ENCODE data around the gene MAPK10. TPM values are rescaled to one million over a fixed set of nuclear protein-coding genes. Genes with fewer than 3 reads are reported as not detected.

The MAPK10 gene
- polyA plus RNA-seq, 6 donors from 2014 or later, result 0.08 to 1.5 (median 0.97) TPM

DNA sequence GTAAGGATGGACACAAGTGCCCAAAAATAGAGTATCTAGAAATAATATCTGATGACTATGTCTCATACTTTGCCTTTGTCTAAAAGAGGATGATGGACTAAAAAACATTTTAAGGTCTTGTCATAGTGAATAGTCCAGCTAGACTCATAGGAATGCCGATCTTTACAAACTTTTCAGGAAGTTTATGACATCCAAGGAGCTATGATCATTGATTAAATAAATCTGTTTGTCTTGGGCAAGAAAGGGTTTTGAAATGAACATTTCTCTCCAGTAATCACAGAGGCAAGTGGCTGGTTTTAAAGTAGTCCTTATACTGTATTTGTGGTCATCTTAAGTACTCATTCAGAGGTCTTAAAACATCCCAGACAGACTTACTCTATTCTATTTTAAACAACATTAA lies 109.8 kb downstream of the MAPK10 start:
- no peaks in the 10 kb centered on the region for H3K27me3 Mint-ChIP-seq
- DNase-seq (no peak), ATAC-seq (ENCODE audit: low read depth in 2 of 2) (no peak)
- no peaks in the 10 kb centered on the region for H3K4me1 Mint-ChIP-seq
- no peak overlapping the region for H3K4me3 Mint-ChIP-seq
- no peaks in the 10 kb centered on the region for H3K9me3 Mint-ChIP-seq
- H3K27ac Mint-ChIP-seq, result no peak overlapping the region
- H3K36me3 Mint-ChIP-seq, result no peaks in the 10 kb centered on the region

DNA sequence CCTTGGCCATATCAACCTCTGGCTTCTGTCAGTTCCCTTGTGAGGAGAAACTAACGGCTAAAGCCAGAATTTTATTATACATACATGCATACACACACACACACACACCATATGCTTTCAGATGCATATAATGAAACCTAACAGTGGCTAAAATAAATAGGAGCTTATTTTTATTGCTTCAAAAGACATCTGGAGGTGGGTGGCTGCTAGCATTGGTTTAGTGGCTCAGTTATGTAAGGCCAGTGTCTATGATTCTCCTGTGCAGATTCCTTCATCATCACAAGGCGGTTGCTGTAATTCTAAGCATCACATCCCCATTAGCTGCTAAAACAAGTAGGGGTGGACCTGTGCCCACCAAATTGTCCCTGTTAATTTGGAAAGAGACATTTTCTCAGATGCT lies 110.8 kb downstream of the MAPK10 start:
- no peak overlapping the region for H3K4me3 Mint-ChIP-seq
- H3K27me3 Mint-ChIP-seq, result no peaks in the 10 kb centered on the region
- no peak overlapping the region for H3K27ac Mint-ChIP-seq
- H3K36me3 Mint-ChIP-seq, result no peaks in the 10 kb centered on the region
- no peak for ATAC-seq (ENCODE audit: low read depth in 2 of 2)
- no peaks in the 10 kb centered on the region for H3K9me3 Mint-ChIP-seq
- no peaks in the 10 kb centered on the region for H3K4me1 Mint-ChIP-seq
- DNase-seq, result no peak

DNA sequence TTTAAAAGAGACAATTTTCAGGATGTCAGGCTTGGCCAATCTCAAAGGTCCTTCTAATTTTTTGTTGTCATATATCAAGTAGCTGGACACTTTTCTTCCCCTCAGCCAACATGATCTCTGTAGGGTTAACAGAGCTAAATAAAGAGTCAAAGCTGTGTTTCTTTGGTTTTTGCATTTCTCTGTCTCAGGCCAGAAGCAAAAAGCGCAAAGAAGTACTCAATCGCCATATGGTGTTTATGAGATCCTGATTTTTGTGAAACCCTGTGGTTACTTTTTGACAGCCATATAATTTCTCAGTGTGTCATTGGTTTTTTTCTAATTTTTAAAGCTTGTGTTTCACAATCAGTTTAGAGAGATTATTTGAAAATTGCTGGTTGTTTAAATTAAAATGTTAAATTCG lies 111.9 kb downstream of the MAPK10 start:
- H3K27me3 Mint-ChIP-seq, result no peaks in the 10 kb centered on the region
- H3K36me3 Mint-ChIP-seq, result no peaks in the 10 kb centered on the region
- DNase-seq (no peak), ATAC-seq (ENCODE audit: low read depth in 2 of 2) (no peak)
- H3K27ac Mint-ChIP-seq, result no peak overlapping the region
- H3K9me3 Mint-ChIP-seq, result peaks cover 0 to 5% (median 0%) of the 10 kb centered on the region in 7 donors
- H3K4me1 Mint-ChIP-seq, result no peaks in the 10 kb centered on the region
- H3K4me3 Mint-ChIP-seq, result no peak overlapping the region

DNA sequence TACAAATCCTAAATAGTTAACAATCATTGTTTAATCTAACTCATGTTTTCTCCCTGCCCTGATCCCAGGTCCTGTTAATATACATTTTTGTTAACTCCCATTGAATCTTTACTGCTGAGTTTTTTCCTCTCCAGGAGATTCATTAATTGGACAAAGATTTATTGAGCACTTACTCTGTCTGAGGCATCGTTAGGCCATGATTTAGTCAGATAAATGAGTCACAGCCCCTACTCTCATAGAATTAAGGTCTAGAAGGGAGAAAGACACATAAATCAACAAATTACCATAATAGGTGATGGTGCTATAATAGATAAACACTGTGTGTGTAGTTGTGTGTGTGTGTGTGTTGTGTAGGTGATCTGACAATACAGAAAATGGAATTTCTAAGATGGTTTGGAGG lies 112.5 kb downstream of the MAPK10 start:
- DNase-seq (no peak), ATAC-seq (ENCODE audit: low read depth in 2 of 2) (no peak)
- Mint-ChIP-seq H3K27ac (no peak overlapping the region), H3K27me3 (no peaks in the 10 kb centered on the region), H3K36me3 (no peaks in the 10 kb centered on the region), H3K4me3 (no peak overlapping the region), H3K4me1 (no peaks in the 10 kb centered on the region), H3K9me3 (peaks cover 0 to 5% (median 0%) of the 10 kb centered on the region in 7 donors)

DNA sequence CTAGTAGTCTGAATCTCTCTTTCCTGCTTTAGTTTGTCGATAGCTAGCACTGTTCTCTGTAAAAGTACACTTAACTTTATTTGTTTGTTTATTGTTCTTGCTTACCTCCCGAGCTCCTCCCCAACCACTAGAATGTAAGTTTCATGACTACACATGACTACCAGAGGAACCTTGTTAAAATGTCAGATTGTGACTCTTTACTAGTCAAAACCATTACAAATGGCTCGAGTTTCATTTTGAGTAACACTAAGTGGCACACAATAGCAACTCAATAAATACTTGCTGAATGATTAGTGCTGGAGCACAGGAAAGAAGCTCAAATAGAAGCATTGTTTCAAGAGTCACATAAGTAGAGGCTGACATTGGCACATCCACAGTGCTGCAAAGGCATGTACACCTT lies 116.1 kb downstream of the MAPK10 start:
- H3K27ac Mint-ChIP-seq, result no peak overlapping the region
- peaks cover 0 to 10% (median 4%) of the 10 kb centered on the region in 7 donors for H3K9me3 Mint-ChIP-seq
- peaks cover 0 to 6% (median 5%) of the 10 kb centered on the region in 3 donors for H3K27me3 Mint-ChIP-seq
- no peaks in the 10 kb centered on the region for H3K4me1 Mint-ChIP-seq
- ATAC-seq (ENCODE audit: low read depth in 2 of 2) (no peak), DNase-seq (no peak)
- H3K36me3 Mint-ChIP-seq, result no peaks in the 10 kb centered on the region
- H3K4me3 Mint-ChIP-seq, result no peak overlapping the region

DNA sequence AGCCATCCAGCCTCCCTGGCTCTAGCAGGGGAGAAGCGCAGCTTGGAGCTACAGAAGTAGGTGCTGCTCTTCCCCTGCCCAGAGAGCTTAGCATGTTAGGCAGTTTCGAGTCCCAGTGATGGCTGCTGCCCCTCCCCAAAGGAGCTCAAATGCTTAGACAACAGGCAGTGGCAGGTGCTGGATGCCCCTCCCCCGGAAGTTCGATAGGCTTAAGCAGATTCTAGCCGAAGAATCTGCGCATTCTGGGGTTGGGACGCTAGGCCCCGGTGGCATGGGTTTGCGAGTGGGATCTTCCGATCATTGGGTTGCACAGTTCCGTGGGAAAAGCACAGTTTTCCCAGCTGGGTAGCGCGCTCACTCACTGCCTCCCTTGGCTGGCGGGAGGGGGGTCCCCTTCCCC lies 117.2 kb downstream of the MAPK10 start:
- ATAC-seq (ENCODE audit: low read depth in 2 of 2) (no peak), DNase-seq (no peak)
- no peak overlapping the region for H3K4me3 Mint-ChIP-seq
- no peak overlapping the region for H3K27ac Mint-ChIP-seq
- H3K4me1 Mint-ChIP-seq, result no peaks in the 10 kb centered on the region
- peaks cover 0 to 20% (median 13%) of the 10 kb centered on the region in 7 donors for H3K9me3 Mint-ChIP-seq
- peaks cover 0 to 6% (median 5%) of the 10 kb centered on the region in 3 donors for H3K27me3 Mint-ChIP-seq
- no peaks in the 10 kb centered on the region for H3K36me3 Mint-ChIP-seq

DNA sequence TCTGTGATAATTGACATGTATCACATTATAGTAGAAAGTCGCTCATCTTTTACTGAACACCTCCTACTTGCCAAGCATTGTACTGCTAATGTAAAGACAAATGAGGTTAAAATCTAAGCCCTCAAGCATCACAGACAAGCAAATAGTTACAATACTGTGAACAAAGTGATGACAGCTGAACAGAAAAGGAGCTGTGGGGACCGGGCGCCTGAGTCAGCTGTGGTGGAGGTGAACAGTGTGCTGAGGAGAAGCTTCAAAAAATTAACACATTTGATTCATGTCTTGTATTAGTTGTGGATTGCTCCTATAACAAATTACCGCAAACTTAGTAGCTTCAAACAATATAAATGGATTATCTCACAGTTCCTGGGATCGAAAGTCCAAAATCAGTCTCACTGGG lies 124.3 kb downstream of the MAPK10 start:
- H3K4me3 Mint-ChIP-seq, result no peak overlapping the region
- H3K27me3 Mint-ChIP-seq, result no peaks in the 10 kb centered on the region
- peaks cover 2 to 19% (median 8%) of the 10 kb centered on the region in 7 donors for H3K9me3 Mint-ChIP-seq
- DNase-seq (no peak), ATAC-seq (ENCODE audit: low read depth in 2 of 2) (no peak)
- no peaks in the 10 kb centered on the region for H3K36me3 Mint-ChIP-seq
- H3K4me1 Mint-ChIP-seq, result no peaks in the 10 kb centered on the region
- H3K27ac Mint-ChIP-seq, result no peak overlapping the region

DNA sequence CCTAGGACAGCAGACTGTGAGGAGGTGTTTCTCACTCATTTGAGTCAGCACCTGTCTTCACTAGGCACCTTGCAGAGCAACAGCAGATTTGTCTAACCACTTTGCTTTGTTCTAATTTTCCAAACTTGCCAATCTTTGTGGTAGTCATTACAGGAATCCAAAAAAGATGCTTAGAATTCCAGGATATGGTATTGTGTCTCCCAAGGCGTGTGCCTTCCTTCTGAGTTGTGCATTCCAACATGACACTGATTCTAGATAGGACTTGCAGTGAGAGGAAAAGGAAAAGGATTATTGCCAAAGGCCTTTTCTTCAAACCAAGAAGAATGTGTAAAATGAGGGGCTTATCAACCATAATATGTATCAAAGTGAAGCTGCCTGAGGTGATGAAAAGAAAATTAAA lies 126.2 kb downstream of the MAPK10 start:
- peaks cover 2 to 17% (median 8%) of the 10 kb centered on the region in 7 donors for H3K9me3 Mint-ChIP-seq
- H3K4me3 Mint-ChIP-seq, result no peak overlapping the region
- DNase-seq (no peak), ATAC-seq (ENCODE audit: low read depth in 2 of 2) (no peak)
- H3K36me3 Mint-ChIP-seq, result no peaks in the 10 kb centered on the region
- H3K27ac Mint-ChIP-seq, result no peak overlapping the region
- H3K27me3 Mint-ChIP-seq, result no peaks in the 10 kb centered on the region
- H3K4me1 Mint-ChIP-seq, result no peaks in the 10 kb centered on the region

DNA sequence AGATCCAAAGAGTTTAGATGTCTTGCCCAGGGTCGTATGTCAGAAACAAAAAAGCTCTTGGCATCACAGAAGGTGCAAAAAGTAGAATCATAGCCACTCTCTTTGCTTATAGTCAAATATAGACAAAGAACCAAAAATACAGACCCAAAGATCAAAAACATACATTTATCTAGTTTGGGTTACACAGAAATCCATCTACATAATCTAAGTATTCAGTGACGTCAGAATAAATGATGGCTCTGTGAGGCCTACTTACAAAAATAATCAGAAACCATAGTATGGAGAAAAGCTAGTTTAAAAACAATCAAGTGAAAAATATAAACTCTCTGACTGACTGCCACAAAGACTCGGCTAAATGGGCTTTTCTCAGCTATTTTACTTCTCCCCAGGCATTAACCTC lies 126.8 kb downstream of the MAPK10 start:
- Mint-ChIP-seq H3K4me3 (no peak overlapping the region), H3K9me3 (peaks cover 2 to 11% (median 4%) of the 10 kb centered on the region in 7 donors), H3K36me3 (no peaks in the 10 kb centered on the region), H3K27ac (no peak overlapping the region), H3K4me1 (no peaks in the 10 kb centered on the region), H3K27me3 (no peaks in the 10 kb centered on the region)
- ATAC-seq (ENCODE audit: low read depth in 2 of 2) (no peak), DNase-seq (no peak)

DNA sequence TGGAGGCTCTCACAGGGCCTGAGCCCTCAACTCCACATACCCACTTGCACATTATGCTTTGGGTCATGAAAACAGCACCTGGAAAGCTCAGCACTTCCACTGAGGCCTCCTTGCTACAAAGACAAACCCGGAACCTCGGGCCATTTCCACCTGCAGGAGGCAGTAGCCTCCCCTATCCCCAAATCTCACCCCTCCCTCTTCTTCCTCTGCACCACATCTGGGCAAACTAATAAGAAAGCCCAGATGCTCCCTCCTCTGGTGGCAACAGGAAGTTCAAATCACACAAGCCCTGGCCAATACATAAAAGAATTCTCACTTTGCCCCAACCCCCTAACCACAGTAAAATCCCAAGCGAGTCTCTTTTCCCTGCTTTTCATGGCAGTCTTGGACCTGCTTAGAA lies 136.4 kb downstream of the MAPK10 start:
- DNase-seq (no peak), ATAC-seq (ENCODE audit: low read depth in 2 of 2) (no peak)
- H3K36me3 Mint-ChIP-seq, result no peaks in the 10 kb centered on the region
- no peaks in the 10 kb centered on the region for H3K27me3 Mint-ChIP-seq
- no peaks in the 10 kb centered on the region for H3K4me1 Mint-ChIP-seq
- H3K9me3 Mint-ChIP-seq, result peaks cover 0 to 3% (median 0%) of the 10 kb centered on the region in 7 donors
- H3K27ac Mint-ChIP-seq, result no peak overlapping the region
- H3K4me3 Mint-ChIP-seq, result no peak overlapping the region

DNA sequence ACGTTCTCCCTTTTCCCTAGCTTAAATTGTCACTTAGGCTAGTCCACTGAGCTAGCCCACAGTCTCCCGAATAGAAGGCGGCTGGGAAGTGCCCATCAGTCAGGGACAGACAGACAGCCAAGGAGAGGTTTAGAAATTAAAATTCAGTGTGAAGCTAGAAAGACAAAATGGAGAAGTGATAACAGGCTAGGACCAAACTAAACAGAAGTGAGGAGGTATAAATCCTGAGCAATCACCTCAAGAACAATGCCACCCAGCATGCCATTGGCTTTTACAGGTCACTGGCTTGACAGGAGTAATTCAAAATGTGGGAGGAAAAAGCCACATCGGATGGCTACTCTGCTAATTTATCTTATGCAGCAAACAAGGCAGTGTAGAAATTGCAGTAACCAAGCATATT lies 138.9 kb downstream of the MAPK10 start:
- Mint-ChIP-seq H3K4me1 (no peaks in the 10 kb centered on the region), H3K27me3 (no peaks in the 10 kb centered on the region), H3K9me3 (peaks cover 0 to 3% (median 0%) of the 10 kb centered on the region in 7 donors), H3K4me3 (no peak overlapping the region), H3K27ac (no peak overlapping the region), H3K36me3 (no peaks in the 10 kb centered on the region)
- DNase-seq, result no peak
- no peak for ATAC-seq (ENCODE audit: low read depth in 2 of 2)

DNA sequence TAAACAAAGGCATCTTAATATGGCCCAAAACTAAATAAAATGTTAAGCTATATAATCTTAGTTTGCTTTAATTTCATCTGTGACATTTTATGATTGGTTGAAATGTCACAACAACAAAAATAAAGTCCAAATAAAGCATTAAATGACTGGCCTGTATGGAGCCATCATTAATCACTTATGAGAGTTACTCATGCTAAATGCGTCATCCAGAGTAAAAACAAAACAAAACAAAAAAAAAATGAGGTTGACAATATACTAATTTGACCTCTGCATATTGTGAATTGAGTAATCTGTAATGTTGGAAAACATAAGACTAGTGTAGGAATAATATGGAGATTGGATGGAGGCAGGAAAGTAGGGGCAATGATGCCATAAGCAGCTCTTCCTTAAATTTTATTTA lies 139.7 kb downstream of the MAPK10 start:
- Mint-ChIP-seq H3K4me3 (no peak overlapping the region), H3K9me3 (peaks cover 0 to 3% (median 0%) of the 10 kb centered on the region in 7 donors), H3K27me3 (no peaks in the 10 kb centered on the region), H3K27ac (no peak overlapping the region), H3K4me1 (no peaks in the 10 kb centered on the region), H3K36me3 (no peaks in the 10 kb centered on the region)
- no peak for ATAC-seq (ENCODE audit: low read depth in 2 of 2)
- no peak for DNase-seq

DNA sequence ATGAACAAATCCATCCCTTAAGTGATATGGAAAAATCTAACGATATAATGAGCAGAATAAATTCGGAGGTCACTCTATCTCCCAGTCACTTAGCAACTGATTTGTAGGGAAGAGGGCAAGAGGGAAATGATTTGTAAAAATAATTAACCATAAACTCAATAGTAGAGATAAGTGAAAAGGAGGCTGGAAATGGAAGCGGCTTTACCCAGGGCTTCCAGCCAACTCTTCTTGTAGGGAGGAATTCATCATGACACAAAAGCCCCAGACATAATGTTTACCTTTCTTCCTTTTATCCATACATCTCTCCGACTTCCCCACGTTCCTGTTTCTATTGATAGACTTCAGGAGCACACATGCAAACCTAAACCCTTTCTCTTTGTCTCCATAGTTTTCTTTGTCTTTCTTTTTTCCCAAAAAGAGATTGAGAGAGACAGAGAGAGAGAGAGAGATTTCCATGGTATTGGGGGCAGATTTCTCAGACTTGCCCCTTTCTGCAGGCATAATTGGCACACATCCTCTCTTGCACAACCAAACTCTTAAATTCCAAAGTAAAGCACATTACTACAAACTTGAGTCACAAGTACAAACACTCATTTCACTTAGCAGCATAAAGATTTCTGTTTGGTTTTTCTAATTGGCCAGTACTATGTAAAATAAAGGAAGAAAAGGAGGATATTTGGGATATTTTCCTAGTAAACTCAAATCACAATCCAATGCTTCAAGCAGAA lies 140.9 kb downstream of the MAPK10 start:
- Mint-ChIP-seq H3K9me3 (peaks cover 2 to 15% (median 4%) of the 10 kb centered on the region in 7 donors), H3K4me3 (no peak overlapping the region), H3K27ac (no peak overlapping the region), H3K4me1 (no peaks in the 10 kb centered on the region), H3K27me3 (no peaks in the 10 kb centered on the region), H3K36me3 (no peaks in the 10 kb centered on the region)
- ATAC-seq (ENCODE audit: low read depth in 2 of 2) (no peak), DNase-seq (no peak)

DNA sequence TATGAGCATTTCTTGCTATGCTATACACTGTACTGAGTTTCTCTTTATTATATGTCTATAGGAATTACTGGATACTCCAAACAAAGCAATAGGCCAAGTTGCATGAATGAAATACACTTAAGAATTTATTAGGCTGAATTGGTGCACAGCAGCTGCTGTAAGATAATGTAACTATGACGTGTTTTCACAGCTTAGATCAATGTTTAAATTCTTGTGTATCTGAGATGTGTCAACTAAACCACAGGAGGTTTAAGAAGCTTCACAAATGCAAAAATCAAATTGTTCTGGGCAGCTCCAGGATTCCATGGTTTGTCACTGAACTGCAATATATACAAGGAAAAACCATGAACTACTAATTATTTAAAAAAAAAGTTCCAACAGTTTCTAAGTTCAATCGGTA lies 156.7 kb downstream of the MAPK10 start:
- Mint-ChIP-seq H3K4me3 (no peak overlapping the region), H3K36me3 (no peaks in the 10 kb centered on the region), H3K27ac (no peak overlapping the region), H3K4me1 (no peaks in the 10 kb centered on the region), H3K9me3 (peaks cover 0 to 6% (median 0%) of the 10 kb centered on the region in 7 donors), H3K27me3 (no peaks in the 10 kb centered on the region)
- ATAC-seq (ENCODE audit: low read depth in 2 of 2) (no peak), DNase-seq (no peak)

DNA sequence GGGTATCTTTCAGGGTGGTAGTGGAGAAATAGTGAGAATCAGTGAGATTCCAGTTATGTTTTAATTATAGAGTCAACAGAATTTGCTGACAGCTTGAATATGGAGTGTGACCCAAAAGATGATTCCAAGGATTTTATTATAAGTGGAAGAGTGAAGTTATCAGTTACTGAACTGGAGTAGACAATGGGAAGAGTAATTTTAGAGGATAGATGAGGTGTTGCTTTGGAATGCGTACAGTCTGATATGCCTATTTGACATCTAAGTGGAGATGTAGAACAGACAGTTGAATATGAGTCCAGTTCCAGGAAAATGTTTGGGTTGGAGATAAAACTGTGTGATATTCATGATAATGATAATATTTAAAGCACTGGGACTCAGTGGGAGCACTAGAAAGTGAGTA lies 174.2 kb downstream of the MAPK10 start:
- no peaks in the 10 kb centered on the region for H3K27me3 Mint-ChIP-seq
- H3K9me3 Mint-ChIP-seq, result peaks cover 7 to 35% (median 12%) of the 10 kb centered on the region in 7 donors
- no peak overlapping the region for H3K4me3 Mint-ChIP-seq
- ATAC-seq (ENCODE audit: low read depth in 2 of 2) (no peak), DNase-seq (no peak)
- H3K36me3 Mint-ChIP-seq, result no peaks in the 10 kb centered on the region
- no peaks in the 10 kb centered on the region for H3K4me1 Mint-ChIP-seq
- H3K27ac Mint-ChIP-seq, result no peak overlapping the region
